HG02884 (cell line): ENCODE data around the gene ZNF467.

Source experiments
- ATAC-seq: cut with Tn5 transposase; IDR thresholded peaks from one replicate; pipeline ENCODE4 v1.9.1; 2021; ENCODE audit warnings: mild to moderate bottlenecking, moderate library complexity; ENCODE audit not compliant: unreplicated experiment

ZNF467 gene

DNA sequence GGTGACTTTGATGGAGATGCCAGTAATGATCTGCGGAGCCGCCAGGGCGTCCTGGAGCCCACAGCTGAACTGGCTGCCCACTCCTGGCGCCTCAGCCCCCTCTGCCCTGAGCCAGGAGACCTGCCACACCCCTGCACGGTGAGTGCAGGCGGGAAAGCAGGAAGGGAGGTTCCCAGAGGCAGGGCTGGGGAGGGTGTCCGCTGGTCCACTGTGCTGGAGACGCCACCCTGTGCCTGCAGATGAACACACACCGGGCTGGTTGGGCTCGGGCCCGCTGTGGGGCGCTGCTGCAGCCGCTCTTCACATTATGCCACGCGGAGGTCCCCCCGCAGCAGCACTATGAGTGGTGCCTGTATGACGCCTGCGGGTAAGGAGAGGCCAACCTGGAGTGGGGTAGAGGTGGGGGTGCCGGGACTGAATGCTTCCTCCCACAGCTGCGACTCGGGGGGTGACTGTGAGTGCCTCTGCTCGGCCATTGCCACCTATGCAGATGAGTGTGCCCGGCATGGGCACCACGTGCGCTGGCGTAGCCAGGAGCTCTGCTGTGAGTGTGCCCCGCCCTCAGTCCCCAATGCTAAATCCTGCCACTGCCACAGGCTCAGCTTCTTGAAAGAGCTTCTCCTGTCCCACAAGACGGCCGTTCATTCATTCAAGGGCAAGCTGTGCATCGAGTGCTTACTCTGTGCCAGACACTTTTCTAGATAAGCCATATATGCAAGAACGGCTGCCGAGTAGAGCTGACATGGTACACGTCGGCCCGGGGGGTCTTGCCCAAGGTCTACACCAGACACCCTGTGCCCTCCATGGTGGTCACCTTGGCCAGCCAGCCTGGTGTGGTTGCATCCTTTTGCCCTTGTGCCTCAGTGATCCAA lies 14.3 kb upstream of the ZNF467 start:
- ATAC-seq, result no peak

- ATAC-seq, result no peak
Observed at GRCh38 chr7:149785983-149786382, 12.6 kb upstream of the ZNF467 start.

DNA sequence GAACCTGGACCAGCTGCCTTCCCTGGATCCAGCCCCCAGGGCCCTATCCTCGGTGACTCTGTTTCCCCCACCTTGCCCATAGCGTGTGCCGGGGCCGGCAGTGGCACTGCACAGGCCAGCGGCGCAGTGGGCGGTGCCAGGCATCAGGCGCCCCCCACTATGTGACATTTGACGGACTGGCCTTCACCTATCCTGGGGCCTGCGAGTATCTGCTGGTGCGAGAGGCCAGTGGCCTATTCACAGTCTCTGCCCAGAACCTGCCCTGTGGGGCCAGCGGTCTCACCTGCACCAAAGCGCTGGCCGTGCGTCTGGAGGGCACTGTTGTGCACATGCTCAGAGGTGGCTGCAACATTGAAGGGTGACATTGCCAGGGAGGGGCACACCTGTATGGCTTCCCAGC lies 12.0 kb upstream of the ZNF467 start:
- ATAC-seq, result no peak

GRCh38 chr7:149784251-149784608 lies 10.8 kb upstream of the ZNF467 start:
- no peak for ATAC-seq

GRCh38 chr7:149783386-149784250 lies 10.2 kb upstream of the ZNF467 start:
- ATAC-seq, result no peak

DNA sequence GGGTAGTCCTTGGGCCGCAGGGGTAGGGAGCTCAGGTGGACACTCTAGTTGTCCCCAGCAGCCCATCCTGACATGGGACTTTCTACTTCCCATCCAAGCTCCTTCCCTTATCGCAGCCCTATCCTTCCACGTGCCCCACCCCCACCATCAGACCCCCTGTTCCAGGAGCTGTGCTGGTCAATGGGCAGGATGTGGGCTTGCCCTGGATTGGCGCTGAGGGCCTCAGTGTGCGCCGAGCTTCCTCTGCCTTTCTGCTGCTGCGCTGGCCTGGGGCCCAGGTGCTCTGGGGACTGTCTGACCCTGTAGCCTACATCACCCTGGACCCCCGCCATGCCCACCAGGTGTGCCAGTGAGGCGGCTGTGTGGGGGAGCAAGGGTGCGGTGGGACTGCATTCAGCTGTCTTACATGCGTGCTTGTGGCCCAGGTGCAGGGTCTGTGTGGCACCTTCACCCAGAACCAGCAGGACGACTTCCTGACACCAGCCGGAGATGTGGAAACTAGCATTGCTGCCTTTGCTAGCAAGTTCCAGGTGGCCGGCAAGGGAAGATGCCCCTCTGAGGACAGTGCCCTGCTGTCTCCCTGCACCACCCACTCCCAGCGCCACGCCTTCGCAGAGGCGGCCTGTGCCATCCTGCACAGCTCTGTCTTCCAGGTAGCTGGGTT lies 9.4 kb upstream of the ZNF467 start:
- no peak for ATAC-seq

GRCh38 chr7:149781921-149782320 lies 8.5 kb upstream of the ZNF467 start:
- no peak for ATAC-seq

- no peak for ATAC-seq
Observed at GRCh38 chr7:149780636-149781419, 7.4 kb upstream of the ZNF467 start.

DNA sequence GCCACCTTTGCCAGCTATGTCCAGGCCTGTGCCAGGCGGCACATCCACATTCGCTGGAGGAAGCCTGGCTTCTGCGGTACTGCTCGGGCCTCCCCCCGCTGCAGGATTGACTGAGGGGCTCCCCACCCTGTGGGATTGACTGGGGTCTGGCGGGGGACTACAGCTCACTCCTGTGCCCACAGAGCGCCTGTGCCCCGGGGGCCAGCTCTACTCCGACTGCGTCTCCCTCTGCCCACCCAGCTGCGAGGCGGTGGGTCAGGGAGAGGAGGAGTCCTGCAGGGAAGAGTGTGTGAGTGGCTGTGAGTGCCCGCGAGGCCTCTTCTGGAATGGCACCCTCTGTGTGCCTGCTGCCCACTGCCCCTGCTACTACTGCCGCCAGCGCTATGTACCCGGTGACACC lies 6.7 kb upstream of the ZNF467 start:
- no peak for ATAC-seq

- no peak for ATAC-seq
Observed at GRCh38 chr7:149779502-149779805, 6.1 kb upstream of the ZNF467 start.

GRCh38 chr7:149778696-149779501 lies 5.5 kb upstream of the ZNF467 start:
- ATAC-seq, result no peak

DNA sequence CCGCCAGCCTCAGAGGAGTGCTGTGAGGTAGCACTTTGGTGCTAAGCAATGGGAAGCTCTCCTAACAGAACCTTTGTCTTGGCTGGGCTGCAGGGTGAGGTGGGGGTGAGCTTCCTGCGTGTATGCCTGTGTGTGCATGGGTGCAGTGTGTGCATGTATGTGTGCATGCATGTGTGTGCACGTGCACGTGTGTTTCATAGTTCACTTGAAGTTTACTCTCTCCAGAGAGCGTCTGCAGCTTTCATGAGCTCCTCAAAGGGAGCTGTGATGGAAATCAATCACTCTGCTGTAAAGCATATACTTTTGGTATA lies 4.9 kb upstream of the ZNF467 start:
- no peak for ATAC-seq

GRCh38 chr7:149777551-149778326 lies 4.4 kb upstream of the ZNF467 start:
- ATAC-seq, result no peak

GRCh38 chr7:149776848-149777407 lies 3.5 kb upstream of the ZNF467 start:
- ATAC-seq, result no peak

- no peak for ATAC-seq
Observed at GRCh38 chr7:149776289-149776688, 2.9 kb upstream of the ZNF467 start.

DNA sequence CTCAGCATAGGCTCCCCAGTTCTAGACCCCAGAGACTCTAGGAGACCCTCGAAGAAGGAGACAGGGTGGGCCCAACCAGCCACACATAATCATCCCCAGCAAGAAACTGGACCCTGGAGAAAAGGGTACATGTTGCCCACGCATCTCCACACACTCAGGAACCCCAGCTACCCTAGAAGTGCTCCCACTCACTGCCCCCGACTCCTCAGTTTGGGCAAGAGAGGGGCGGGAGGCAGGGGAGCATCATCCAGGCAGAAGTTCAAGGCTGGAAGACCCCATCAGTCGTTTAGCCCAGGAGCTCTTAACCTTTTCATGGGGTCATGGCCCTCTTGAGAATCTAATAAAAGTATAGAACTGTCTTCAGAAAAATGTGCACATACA lies 1.8 kb upstream of the ZNF467 start:
- ATAC-seq, result no peak

GRCh38 chr7:149774237-149775175 lies 1.1 kb upstream of the ZNF467 start:
- no peak for ATAC-seq

DNA sequence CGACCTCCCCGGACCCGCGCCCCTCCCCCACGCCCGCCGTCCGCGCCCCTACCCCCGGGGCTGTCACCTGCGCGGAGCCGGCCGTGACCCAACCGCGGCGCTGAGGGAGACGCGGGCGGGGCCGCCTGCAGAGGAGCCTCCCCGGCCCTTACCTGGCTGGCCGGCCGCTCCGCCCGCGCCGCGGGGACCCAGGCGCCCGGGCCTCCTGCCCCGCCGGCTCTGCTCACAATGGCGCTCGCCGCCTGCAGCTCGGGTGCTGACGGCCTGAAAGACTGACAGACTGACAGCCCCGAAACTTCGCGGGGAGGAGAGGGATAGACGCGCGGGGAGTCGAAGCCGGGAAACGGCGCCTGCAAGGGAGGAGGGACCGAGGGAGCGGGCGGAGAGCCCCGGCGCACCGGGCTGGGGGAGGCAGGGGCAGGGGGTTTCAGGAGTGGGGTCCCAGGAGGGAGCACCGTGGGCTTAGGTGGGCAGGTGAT lies 393 bp downstream of the ZNF467 start:
- no peak for ATAC-seq
